Measurements from ENCODE around the gene PALLD.
"Not testable (repeated sequence)": the region's sequence is repeated elsewhere in the genome, so short reads cannot be mapped to it uniquely, and the experiment has no call there.

Gene PALLD

GRCh38 chr4:168928346-168928745, 431.5 kb downstream of the PALLD start:
- DNase-seq (ENCODE audit: insufficient read length, low spot score) (no peak), FAIRE-seq (no peak)
- TF ChIP-seq PAX5 (IDR thresholded peaks at IDR 0.05; ENCODE audit: insufficient read depth, low read length, severe bottlenecking) (no peak), SPI1 (IDR thresholded peaks at IDR 0.05; ENCODE audit: low read depth, low read length) (no peak), POU2F2 (IDR thresholded peaks at IDR 0.05; ENCODE audit: low read depth, low read length) (no peak), POLR2A (IDR thresholded peaks at IDR 0.05; ENCODE audit: low read depth, low read length) (no peak), TAF1 (IDR thresholded peaks at IDR 0.05; ENCODE audit: low read depth, low read length) (no peak), POLR2AphosphoS5 (IDR thresholded peaks at IDR 0.05; ENCODE audit: low read depth, low read length) (no peak)

DNA sequence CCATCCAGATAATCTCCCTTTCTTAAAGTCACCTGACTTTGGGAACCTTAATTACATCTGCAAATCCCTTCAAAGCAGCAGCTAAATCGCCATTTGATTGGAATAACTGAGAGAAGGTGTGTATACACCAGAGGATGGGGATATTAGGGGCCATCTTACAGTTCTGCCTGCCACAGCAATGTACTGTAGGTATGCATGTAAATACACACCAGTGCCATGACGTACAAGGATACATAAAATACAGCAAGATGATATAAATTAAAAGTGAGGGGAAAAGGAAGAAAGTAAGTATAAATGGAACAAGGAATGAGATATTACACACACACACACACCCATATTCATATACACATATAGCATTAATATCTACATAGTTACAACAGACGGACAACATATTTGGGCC, 432.0 kb downstream of the PALLD start:
- no peak for DNase-seq (ENCODE audit: insufficient read length, low spot score)
- no peak for FAIRE-seq
- no peak for TF ChIP-seq TAF1 (IDR thresholded peaks at IDR 0.05; ENCODE audit: low read depth, low read length)
- TF ChIP-seq POLR2A (IDR thresholded peaks at IDR 0.05; ENCODE audit: low read depth, low read length), result no peak
- TF ChIP-seq SPI1 (IDR thresholded peaks at IDR 0.05; ENCODE audit: low read depth, low read length), result no peak

DNA sequence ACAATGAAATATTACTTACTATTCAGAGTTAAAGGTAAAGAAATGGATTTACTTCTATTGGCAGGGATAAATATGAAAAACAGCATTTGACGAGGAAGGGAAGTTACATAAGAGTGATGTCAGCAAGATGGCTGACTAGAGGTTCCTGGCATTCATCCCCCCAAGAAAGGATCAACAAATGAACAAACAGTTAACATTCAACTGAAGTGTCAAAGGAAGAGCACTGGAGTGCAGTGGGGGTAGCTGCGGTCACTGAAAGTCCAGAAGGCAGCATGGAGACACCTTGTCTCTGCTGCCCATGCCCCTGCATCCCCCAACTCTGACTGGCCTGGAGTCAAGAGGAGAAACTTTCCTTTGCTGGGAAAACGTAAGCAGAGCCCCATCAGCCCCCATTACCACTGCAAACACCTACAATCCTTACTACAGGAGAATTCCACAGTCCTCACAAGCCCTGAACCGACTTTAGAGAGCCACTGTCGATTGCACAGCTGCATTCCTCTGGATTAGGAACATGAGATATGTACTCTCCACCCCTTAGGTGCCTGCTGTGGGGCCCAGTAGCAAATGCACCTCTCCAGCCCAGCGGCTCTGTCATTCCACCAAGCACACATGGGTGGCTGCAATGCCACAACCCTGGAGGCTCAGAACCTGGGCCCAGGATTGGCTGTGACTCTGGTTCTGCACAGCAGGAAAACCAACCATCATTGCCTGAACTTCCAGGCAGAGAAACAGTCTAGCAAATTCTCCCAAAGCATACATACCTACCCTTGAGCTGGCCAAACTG, 433.8 kb downstream of the PALLD start:
- TF ChIP-seq PAX5 (IDR thresholded peaks at IDR 0.05; ENCODE audit: insufficient read depth, low read length, severe bottlenecking), result no peak
- no peak for TF ChIP-seq TAF1 (IDR thresholded peaks at IDR 0.05; ENCODE audit: low read depth, low read length)
- TF ChIP-seq SPI1 (IDR thresholded peaks at IDR 0.05; ENCODE audit: low read depth, low read length), result no peak
- no peak for TF ChIP-seq POU2F2 (IDR thresholded peaks at IDR 0.05; ENCODE audit: low read depth, low read length)
- no peak for TF ChIP-seq POLR2AphosphoS5 (IDR thresholded peaks at IDR 0.05; ENCODE audit: low read depth, low read length)
- TF ChIP-seq POLR2A (IDR thresholded peaks at IDR 0.05; ENCODE audit: low read depth, low read length), result no peak
- DNase-seq (ENCODE audit: insufficient read length, low spot score) (no peak), FAIRE-seq (no peak)

GRCh38 chr4:168931215-168931650, 434.4 kb downstream of the PALLD start:
- no peak for FAIRE-seq
- TF ChIP-seq TAF1 (IDR thresholded peaks at IDR 0.05; ENCODE audit: low read depth, low read length) (no peak), SPI1 (IDR thresholded peaks at IDR 0.05; ENCODE audit: low read depth, low read length) (no peak), POLR2A (IDR thresholded peaks at IDR 0.05; ENCODE audit: low read depth, low read length) (no peak), POLR2AphosphoS5 (IDR thresholded peaks at IDR 0.05; ENCODE audit: low read depth, low read length) (no peak), POU2F2 (IDR thresholded peaks at IDR 0.05; ENCODE audit: low read depth, low read length) (no peak), PAX5 (IDR thresholded peaks at IDR 0.05; ENCODE audit: insufficient read depth, low read length, severe bottlenecking) (no peak)
- DNase-seq (ENCODE audit: insufficient read length, low spot score), result no peak

- FAIRE-seq, result no peak
- DNase-seq (ENCODE audit: insufficient read length, low spot score), result no peak
- no peak for TF ChIP-seq PAX5 (IDR thresholded peaks at IDR 0.05; ENCODE audit: insufficient read depth, low read length, severe bottlenecking)
- no peak for TF ChIP-seq TAF1 (IDR thresholded peaks at IDR 0.05; ENCODE audit: low read depth, low read length)
- no peak for TF ChIP-seq POLR2A (IDR thresholded peaks at IDR 0.05; ENCODE audit: low read depth, low read length)
- TF ChIP-seq SPI1 (IDR thresholded peaks at IDR 0.05; ENCODE audit: low read depth, low read length), result no peak
- TF ChIP-seq POU2F2 (IDR thresholded peaks at IDR 0.05; ENCODE audit: low read depth, low read length), result no peak
These were observed 435.3 kb downstream of the PALLD start for GRCh38 chr4:168932138-168932537.

- DNase-seq (ENCODE audit: insufficient read length, low spot score), result no peak
- no peak for TF ChIP-seq SPI1 (IDR thresholded peaks at IDR 0.05; ENCODE audit: low read depth, low read length)
- TF ChIP-seq POLR2A (IDR thresholded peaks at IDR 0.05; ENCODE audit: low read depth, low read length), result no peak
- TF ChIP-seq PAX5 (IDR thresholded peaks at IDR 0.05; ENCODE audit: insufficient read depth, low read length, severe bottlenecking), result no peak
- TF ChIP-seq POU2F2 (IDR thresholded peaks at IDR 0.05; ENCODE audit: low read depth, low read length), result no peak
- no peak for TF ChIP-seq TAF1 (IDR thresholded peaks at IDR 0.05; ENCODE audit: low read depth, low read length)
- TF ChIP-seq POLR2AphosphoS5 (IDR thresholded peaks at IDR 0.05; ENCODE audit: low read depth, low read length), result no peak
- FAIRE-seq, result no peak
These were observed 436.6 kb downstream of the PALLD start for GRCh38 chr4:168933423-168933822.

DNA sequence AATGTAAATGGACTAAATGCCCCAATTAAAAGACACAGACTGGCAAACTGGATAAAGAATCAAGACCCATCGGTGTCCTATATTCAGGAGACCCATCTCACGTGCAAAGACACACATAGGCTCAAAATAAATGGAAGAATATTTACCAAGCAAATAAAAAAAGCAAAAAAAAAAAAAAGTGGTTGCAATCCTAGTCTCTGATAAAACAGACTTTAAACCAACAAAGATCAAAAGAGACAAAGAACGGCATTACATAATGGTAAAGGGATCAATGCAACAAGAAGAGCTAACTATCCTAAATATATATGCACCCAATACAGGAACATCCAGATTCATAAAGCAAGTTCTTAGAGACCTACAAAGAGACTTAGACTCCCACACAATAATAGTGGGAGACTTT, 440.6 kb downstream of the PALLD start:
- DNase-seq (ENCODE audit: insufficient read length, low spot score); FAIRE-seq: not testable (repeated sequence)

- FAIRE-seq, result no peak
- no peak for TF ChIP-seq POLR2A (IDR thresholded peaks at IDR 0.05; ENCODE audit: low read depth, low read length)
- no peak for TF ChIP-seq SPI1 (IDR thresholded peaks at IDR 0.05; ENCODE audit: low read depth, low read length)
- no peak for TF ChIP-seq TAF1 (IDR thresholded peaks at IDR 0.05; ENCODE audit: low read depth, low read length)
- TF ChIP-seq POU2F2 (IDR thresholded peaks at IDR 0.05; ENCODE audit: low read depth, low read length), result no peak
- TF ChIP-seq POLR2AphosphoS5 (IDR thresholded peaks at IDR 0.05; ENCODE audit: low read depth, low read length), result no peak
- no peak for TF ChIP-seq PAX5 (IDR thresholded peaks at IDR 0.05; ENCODE audit: insufficient read depth, low read length, severe bottlenecking)
- DNase-seq (ENCODE audit: insufficient read length, low spot score), result no peak
These were observed 446.1 kb downstream of the PALLD start for GRCh38 chr4:168942985-168943384.

DNA sequence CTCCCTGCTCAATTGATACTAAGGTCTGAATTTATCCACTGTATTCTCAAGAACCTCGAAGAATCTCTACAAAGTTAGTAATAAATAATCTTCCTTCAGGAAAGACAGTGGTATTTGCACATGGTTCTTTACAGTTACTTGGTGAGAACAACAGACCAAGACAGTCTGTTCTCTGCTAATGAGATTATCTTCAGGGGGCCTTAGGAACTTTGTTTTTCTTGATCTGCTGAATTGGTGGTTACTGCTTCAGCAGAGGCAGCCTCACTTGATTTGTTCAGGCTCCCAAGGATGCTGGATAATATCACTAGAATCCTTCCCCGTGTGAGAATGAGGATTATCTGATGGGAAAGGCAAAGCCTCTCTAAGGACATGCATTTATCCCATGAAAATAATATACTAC, 448.4 kb downstream of the PALLD start:
- TF ChIP-seq TAF1 (IDR thresholded peaks at IDR 0.05; ENCODE audit: low read depth, low read length) (no peak), SPI1 (IDR thresholded peaks at IDR 0.05; ENCODE audit: low read depth, low read length) (no peak), PAX5 (IDR thresholded peaks at IDR 0.05; ENCODE audit: insufficient read depth, low read length, severe bottlenecking) (no peak), POLR2A (IDR thresholded peaks at IDR 0.05; ENCODE audit: low read depth, low read length) (no peak), POU2F2 (IDR thresholded peaks at IDR 0.05; ENCODE audit: low read depth, low read length) (no peak), POLR2AphosphoS5 (IDR thresholded peaks at IDR 0.05; ENCODE audit: low read depth, low read length) (no peak)
- FAIRE-seq (no peak), DNase-seq (ENCODE audit: insufficient read length, low spot score) (no peak)

GRCh38 chr4:168952821-168953246, 456.0 kb downstream of the PALLD start:
- not testable (repeated sequence) for FAIRE-seq; DNase-seq (ENCODE audit: insufficient read length, low spot score)

All from GM12891 (cell line).